ENCODE measurements around the gene ADK. TPM values are rescaled to one million over a fixed set of nuclear protein-coding genes. Genes with fewer than 3 reads are reported as not detected.

The ADK gene
- total and polyA plus RNA-seq, 8 donors, result 44.8 to 68.6 (median 57.5) TPM

- peaks cover 5 to 15% of the 10 kb centered on the region in 2 donors for H3K4me1 ChIP-seq
- H3K27me3 ChIP-seq, result no peaks in the 10 kb centered on the region
- no peak overlapping the region for H3K27ac ChIP-seq
- intact Hi-C loops (cut with DNase I), result no loop called here
- no peak for TF ChIP-seq CTCF (IDR thresholded peaks at IDR 0.05)
- no peaks in the 10 kb centered on the region for H3K9me3 ChIP-seq
- H3K4me3 ChIP-seq, result no peak overlapping the region
- no peak for ATAC-seq
- no peak for DNase-seq
- no peaks in the 10 kb centered on the region for H3K36me3 ChIP-seq
Observed at GRCh38 chr10:74233281-74233680, 82.3 kb downstream of the ADK start.

GRCh38 chr10:74234569-74234968, 83.5 kb downstream of the ADK start:
- Histone ChIP-seq H3K4me1 (peaks cover 5 to 21% of the 10 kb centered on the region in 2 donors), H3K4me3 (no peak overlapping the region), H3K36me3 (no peaks in the 10 kb centered on the region), H3K27me3 (no peaks in the 10 kb centered on the region), H3K9me3 (no peaks in the 10 kb centered on the region), H3K27ac (no peak overlapping the region)
- TF ChIP-seq CTCF (IDR thresholded peaks at IDR 0.05), result no peak
- intact Hi-C loops (cut with DNase I), result no loop called here
- DNase-seq (no peak), ATAC-seq (no peak)

- TF ChIP-seq CTCF (IDR thresholded peaks at IDR 0.05), result no peak
- Histone ChIP-seq H3K9me3 (no peaks in the 10 kb centered on the region), H3K4me3 (no peak overlapping the region), H3K27ac (peak overlapping the region; percentile 49 to 67), H3K27me3 (no peaks in the 10 kb centered on the region), H3K4me1 (peaks cover 5 to 21% of the 10 kb centered on the region in 2 donors), H3K36me3 (peaks cover 0 to 4% of the 10 kb centered on the region in 2 donors)
- intact Hi-C loops (cut with DNase I), result no loop called here
- ATAC-seq (peak; percentile 74), DNase-seq (peak in 1 of 4 donors; percentile 46)
Observed at GRCh38 chr10:74238031-74238431, 87.0 kb downstream of the ADK start.

GRCh38 chr10:74238516-74238915, 87.5 kb downstream of the ADK start:
- H3K4me1 ChIP-seq, result peaks cover 5 to 21% of the 10 kb centered on the region in 2 donors
- no peaks in the 10 kb centered on the region for H3K9me3 ChIP-seq
- H3K27me3 ChIP-seq, result no peaks in the 10 kb centered on the region
- no peak overlapping the region for H3K4me3 ChIP-seq
- intact Hi-C loops (cut with DNase I), result no loop called here
- H3K27ac ChIP-seq, result peak overlapping the region; percentile 49 to 67
- H3K36me3 ChIP-seq, result peaks cover 0 to 9% of the 10 kb centered on the region in 2 donors
- no peak for DNase-seq
- no peak for ATAC-seq
- no peak for TF ChIP-seq CTCF (IDR thresholded peaks at IDR 0.05)

- Histone ChIP-seq H3K4me1 (peaks cover 0 to 15% of the 10 kb centered on the region in 2 donors), H3K27me3 (no peaks in the 10 kb centered on the region), H3K27ac (no peak overlapping the region), H3K36me3 (peaks cover 0 to 10% of the 10 kb centered on the region in 2 donors), H3K4me3 (no peak overlapping the region), H3K9me3 (no peaks in the 10 kb centered on the region)
- intact Hi-C loops (cut with DNase I), result no loop called here
- no peak for ATAC-seq
- TF ChIP-seq CTCF (IDR thresholded peaks at IDR 0.05), result no peak
- DNase-seq, result peak in 1 of 4 donors; percentile 39
Observed at GRCh38 chr10:74243067-74243466, 92.0 kb downstream of the ADK start.
